ENCODE data around the gene TMEM178B. TPM values are rescaled to one million over a fixed set of nuclear protein-coding genes. Genes with fewer than 3 reads are reported as not detected.

The TMEM178B gene
- polyA plus RNA-seq, 1 of the 3 experiments (the other 2 are of a cell fraction) = 0.20 TPM

DNA sequence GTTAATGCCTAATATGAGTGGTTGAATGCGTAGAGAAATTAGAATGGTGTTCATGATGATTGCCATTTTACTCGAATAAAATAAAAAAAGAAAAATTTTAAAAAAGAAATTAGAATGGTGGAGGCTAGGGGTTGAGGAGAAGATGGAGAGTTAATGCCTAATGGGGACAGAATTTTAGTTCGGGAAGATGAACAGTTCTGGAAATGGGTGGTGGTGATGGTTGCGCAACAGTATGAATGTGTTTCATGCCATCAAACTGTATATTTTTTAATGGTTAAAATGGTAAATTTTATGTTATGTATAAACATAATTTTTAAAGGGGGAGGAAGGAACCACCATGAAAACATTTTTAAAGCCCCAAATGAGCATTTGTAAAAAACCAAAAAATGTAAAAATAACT, 337.3 kb downstream of the TMEM178B start:
- H3K27me3 ChIP-seq (ENCODE audit: insufficient read depth) = no peaks in the 10 kb centered on the region
- no peaks in the 10 kb centered on the region for H3K36me3 ChIP-seq (replicated peaks in 1 of 2; ENCODE audit: control insufficient read depth in 1 of 2, insufficient read depth in 2 of 2, low read length in 1 of 2)
- H3K79me2 ChIP-seq (ENCODE audit: insufficient read depth) = no peaks in the 10 kb centered on the region
- H4K20me1 ChIP-seq (ENCODE audit: insufficient read depth) = no peaks in the 10 kb centered on the region
- H3F3A ChIP-seq (replicated peaks; ENCODE audit: insufficient read depth) = no peaks in the 10 kb centered on the region
- H3K4me1 ChIP-seq (ENCODE audit: control insufficient read depth in 1 of 2, insufficient read depth in 2 of 2, low read depth in 1 of 2, low read length in 1 of 2) = peaks cover 0 to 16% of the 10 kb centered on the region in 2 experiments; a peak in 2 of 4 replicates
- H3K9ac ChIP-seq = no peak overlapping the region
- DNase-seq = no peak
- TF ChIP-seq RAD21 (IDR thresholded peaks at IDR 0.05; ENCODE audit: low read length) = no peak
- TF ChIP-seq MEF2A (IDR thresholded peaks at IDR 0.05; ENCODE audit: borderline replicate concordance, low read depth) = no peak
- no peak for TF ChIP-seq RFX5 (IDR thresholded peaks at IDR 0.05; ENCODE audit: low read length)
- H3K27ac ChIP-seq (ENCODE audit: low read depth in 2 of 2, low read length in 1 of 2) = no peak overlapping the region
- 60% methylated on average over 4 of the region's 4 CpGs for WGBS (ENCODE audit: low lambda C conversion rate)
- no peak overlapping the region for H2AFZ ChIP-seq (ENCODE audit: low read depth)
- POLR2A ChIA-PET = no interaction called here
- no peaks in the 10 kb centered on the region for H3K9me2 ChIP-seq
- CTCF ChIA-PET = no interaction called here
- no peak overlapping the region for H3K4me2 ChIP-seq
- no peak overlapping the region for H3K4me3 ChIP-seq (ENCODE audit: low read depth in 2 of 2, low read length in 1 of 2)
- no peaks in the 10 kb centered on the region; the same call in 1 of the 2 replicates for H3K9me3 ChIP-seq

DNA sequence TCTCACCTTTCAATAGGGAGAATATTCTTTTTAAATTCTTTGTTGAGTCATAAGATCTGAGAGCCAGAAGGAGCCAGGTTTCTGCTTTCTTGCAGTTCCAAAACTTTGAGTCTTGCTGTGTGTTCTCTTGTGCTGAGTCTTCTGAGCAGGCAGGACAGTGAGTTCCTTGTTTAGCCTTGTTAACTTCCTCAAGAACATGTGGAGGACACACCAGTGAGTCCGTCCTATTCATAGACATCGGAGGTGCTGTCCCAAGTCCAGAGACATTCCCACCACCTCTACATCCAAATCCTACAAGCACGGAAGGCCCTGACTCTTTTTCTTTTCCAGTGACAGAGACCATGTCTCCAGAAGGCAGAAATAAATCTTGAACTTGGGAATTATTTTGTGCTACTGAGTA, 342.1 kb downstream of the TMEM178B start:
- Histone ChIP-seq H3K79me2 (ENCODE audit: insufficient read depth) (no peaks in the 10 kb centered on the region), H3F3A (replicated peaks; ENCODE audit: insufficient read depth) (no peaks in the 10 kb centered on the region), H2AFZ (ENCODE audit: low read depth) (no peak overlapping the region), H3K4me1 (ENCODE audit: control insufficient read depth in 1 of 2, insufficient read depth in 2 of 2, low read depth in 1 of 2, low read length in 1 of 2) (no peaks in the 10 kb centered on the region; a peak in 1 of 4 replicates), H3K27ac (ENCODE audit: low read depth in 2 of 2, low read length in 1 of 2) (no peak overlapping the region), H3K4me3 (ENCODE audit: low read depth in 2 of 2, low read length in 1 of 2) (no peak overlapping the region), H3K36me3 (replicated peaks in 1 of 2; ENCODE audit: control insufficient read depth in 1 of 2, insufficient read depth in 2 of 2, low read length in 1 of 2) (no peaks in the 10 kb centered on the region), H4K20me1 (ENCODE audit: insufficient read depth) (no peaks in the 10 kb centered on the region), H3K9me3 (no peaks in the 10 kb centered on the region), H3K9ac (no peak overlapping the region), H3K27me3 (ENCODE audit: insufficient read depth) (no peaks in the 10 kb centered on the region), H3K4me2 (no peak overlapping the region), H3K9me2 (no peaks in the 10 kb centered on the region)
- 53% methylated on average over 3 of the region's 3 CpGs for WGBS (ENCODE audit: low lambda C conversion rate)
- TF ChIP-seq RCOR1 (IDR thresholded peaks at IDR 0.05; ENCODE audit: low read length) = no peak
- no peak for TF ChIP-seq NRF1 (IDR thresholded peaks at IDR 0.05; ENCODE audit: low read depth, low read length)
- TF ChIP-seq TEAD4 (IDR thresholded peaks at IDR 0.05; ENCODE audit: borderline replicate concordance, insufficient read depth) = no peak
- no peak for TF ChIP-seq NFIC (IDR thresholded peaks at IDR 0.05; ENCODE audit: borderline replicate concordance)
- POLR2A ChIA-PET = no interaction called here
- DNase-seq = no peak
- CTCF ChIA-PET = interaction anchor here (0.6 to 0.7 kb wide), 2 partner anchors 95 to 117 kb away, joined by 3 read pairs; no protein-coding TSS in a partner anchor

DNA sequence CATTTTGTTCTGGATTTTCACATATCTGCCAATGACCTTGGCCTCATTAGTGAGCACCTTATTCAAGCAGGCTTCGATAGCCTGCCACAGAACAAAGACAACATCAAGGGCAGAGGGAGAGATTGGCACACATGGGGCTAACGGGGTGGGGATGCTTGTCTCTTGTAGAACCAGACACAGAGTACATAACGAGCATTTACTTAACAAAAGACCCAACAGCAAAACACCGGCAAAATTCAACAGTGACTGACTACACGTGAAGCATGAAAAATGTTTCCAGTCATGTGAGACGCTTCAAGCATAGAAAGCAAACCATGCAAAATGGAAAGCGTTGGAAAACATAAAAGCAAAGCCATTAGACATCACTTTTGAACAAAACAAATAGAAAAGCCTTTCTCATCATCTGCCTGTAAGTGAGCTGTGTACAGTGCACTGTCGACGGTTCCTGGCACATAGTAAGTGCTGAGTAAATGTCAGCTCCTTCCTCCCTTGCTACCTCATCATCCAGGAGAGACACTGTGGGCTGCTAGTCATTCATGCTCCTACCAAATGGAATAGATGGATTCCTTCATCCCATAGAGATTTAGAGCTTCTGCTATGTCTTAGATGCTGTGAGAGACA, 342.9 kb downstream of the TMEM178B start:
- ChIA-PET CTCF (interaction anchor here (0.7 kb wide), 1 partner anchor 94 kb away, joined by 3 read pairs; no protein-coding TSS in a partner anchor), POLR2A (no interaction called here)
- DNase-seq = no peak
- Histone ChIP-seq H3F3A (replicated peaks; ENCODE audit: insufficient read depth) (no peaks in the 10 kb centered on the region), H3K4me1 (ENCODE audit: control insufficient read depth in 1 of 2, insufficient read depth in 2 of 2, low read depth in 1 of 2, low read length in 1 of 2) (no peaks in the 10 kb centered on the region; a peak in 1 of 4 replicates), H3K9me2 (no peaks in the 10 kb centered on the region), H2AFZ (ENCODE audit: low read depth) (no peak overlapping the region), H3K4me3 (ENCODE audit: low read depth in 2 of 2, low read length in 1 of 2) (no peak overlapping the region), H3K27me3 (ENCODE audit: insufficient read depth) (no peaks in the 10 kb centered on the region), H3K27ac (ENCODE audit: low read depth in 2 of 2, low read length in 1 of 2) (no peak overlapping the region), H4K20me1 (ENCODE audit: insufficient read depth) (no peaks in the 10 kb centered on the region), H3K36me3 (replicated peaks in 1 of 2; ENCODE audit: control insufficient read depth in 1 of 2, insufficient read depth in 2 of 2, low read length in 1 of 2) (no peaks in the 10 kb centered on the region), H3K9ac (no peak overlapping the region), H3K9me3 (no peaks in the 10 kb centered on the region), H3K4me2 (no peak overlapping the region), H3K79me2 (ENCODE audit: insufficient read depth) (no peaks in the 10 kb centered on the region)
- no peak for TF ChIP-seq SIN3A (IDR thresholded peaks at IDR 0.05; ENCODE audit: borderline replicate concordance, low read depth, low read length)
- TF ChIP-seq FOXM1 (IDR thresholded peaks at IDR 0.05; ENCODE audit: low read depth) = no peak
- no peak for TF ChIP-seq MEF2A (IDR thresholded peaks at IDR 0.05; ENCODE audit: borderline replicate concordance, low read depth)
- WGBS (ENCODE audit: low lambda C conversion rate) = 13% methylated on average over 9 of the region's 9 CpGs

All from SK-N-SH (cell line).